ENCODE measurements around the gene GNAZ.
A peak's percentile ranks its signal among the peaks of the same experiment; 100 is the strongest.

Gene GNAZ

DNA sequence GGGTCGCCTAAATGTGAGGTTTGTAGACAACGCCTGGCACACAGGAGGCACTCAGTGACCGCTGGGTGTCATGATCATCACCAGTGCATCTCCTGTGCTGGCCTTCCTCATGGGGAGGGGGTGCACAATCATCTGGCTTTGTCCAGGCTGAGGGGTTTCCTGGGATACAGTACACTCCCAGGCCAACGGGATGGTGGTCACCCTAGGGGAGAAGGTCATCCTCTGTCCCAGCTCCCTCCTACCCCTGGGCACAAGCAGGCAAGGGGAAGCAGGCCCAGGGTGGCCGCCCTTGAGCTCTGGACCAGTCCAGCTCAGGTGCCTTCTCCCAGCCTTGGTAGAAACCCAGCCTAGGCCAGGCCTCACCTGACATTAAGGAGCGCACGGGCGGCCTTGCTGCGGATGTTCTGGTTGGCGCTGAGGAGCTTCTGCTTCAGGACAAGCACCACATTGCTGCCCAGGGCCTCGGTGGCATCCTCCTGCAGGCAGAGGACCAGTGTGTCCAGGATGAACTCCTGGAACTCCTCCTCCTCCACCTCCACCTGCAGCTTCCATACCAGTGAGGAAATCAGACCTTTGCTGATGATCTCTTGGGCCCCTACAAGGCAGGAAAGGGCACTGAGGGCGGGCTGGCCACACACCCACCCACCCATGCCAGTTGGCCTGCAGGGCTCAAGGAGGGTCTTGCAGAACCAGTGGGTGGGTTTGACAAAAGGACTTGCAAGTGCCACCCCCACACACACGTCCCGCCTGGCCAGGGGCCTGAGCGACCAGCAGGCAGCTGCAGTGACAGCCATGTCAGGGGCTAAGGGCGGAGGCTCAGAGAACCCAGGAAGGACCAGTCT is 6.6 kb upstream of the GNAZ start:
- DNase-seq (ENCODE audit: low read depth in 2 of 2, low spot score in 1 of 2) = no peak

DNA sequence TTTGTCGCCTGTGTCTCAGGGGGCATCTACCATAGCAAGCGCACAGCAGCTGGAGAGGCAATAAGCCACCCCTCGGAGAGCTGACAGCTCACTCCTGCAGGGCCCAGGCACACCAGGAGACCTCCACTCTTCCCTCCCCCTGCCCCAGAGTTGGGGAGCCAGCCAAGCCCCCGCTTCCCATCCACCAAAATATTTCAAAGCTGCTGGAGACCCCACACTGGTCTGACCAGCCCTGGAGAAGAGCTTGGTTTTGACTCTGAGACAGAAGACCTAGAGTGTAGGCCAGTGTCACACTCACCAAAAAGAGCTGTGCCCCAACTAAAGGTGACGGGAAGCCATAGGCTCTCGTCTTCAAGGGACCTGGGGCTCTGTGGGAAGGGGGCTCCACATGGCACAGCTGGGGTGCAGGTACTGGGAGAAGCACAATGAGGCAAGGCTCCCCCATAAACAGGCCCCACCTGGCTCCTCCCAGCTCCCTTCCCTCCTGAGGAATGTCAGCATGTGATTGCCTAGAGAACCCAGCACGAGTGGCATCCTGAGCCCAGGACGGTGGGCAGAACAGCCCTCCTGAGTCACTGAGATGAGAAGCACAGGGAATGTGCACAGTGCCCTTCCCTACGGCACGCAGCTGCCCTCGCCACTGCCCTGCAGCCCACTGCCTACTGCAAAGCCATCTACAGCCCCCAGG is 5.8 kb upstream of the GNAZ start:
- no peak for DNase-seq (ENCODE audit: low read depth in 2 of 2, low spot score in 1 of 2)

DNA sequence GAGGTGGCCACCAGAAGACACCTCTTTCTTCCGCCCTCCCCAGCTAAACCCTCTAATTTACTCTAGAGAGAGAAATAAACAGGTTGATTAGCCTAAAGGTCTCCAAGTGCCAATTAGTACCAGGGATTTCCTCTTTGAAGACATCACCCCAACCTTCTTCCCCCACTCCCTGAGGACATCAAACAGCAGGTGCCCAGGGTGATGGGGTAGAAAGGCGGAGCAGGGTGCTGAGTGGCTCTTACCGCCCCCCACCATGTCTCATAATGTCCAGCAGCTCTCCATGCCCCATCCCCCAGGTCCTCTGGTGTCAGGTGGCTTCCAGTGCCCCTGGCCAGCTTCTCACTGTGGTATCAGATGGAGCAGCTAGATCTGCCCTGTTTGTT is 5.3 kb upstream of the GNAZ start:
- DNase-seq (ENCODE audit: low read depth in 2 of 2, low spot score in 1 of 2) = no peak

DNA sequence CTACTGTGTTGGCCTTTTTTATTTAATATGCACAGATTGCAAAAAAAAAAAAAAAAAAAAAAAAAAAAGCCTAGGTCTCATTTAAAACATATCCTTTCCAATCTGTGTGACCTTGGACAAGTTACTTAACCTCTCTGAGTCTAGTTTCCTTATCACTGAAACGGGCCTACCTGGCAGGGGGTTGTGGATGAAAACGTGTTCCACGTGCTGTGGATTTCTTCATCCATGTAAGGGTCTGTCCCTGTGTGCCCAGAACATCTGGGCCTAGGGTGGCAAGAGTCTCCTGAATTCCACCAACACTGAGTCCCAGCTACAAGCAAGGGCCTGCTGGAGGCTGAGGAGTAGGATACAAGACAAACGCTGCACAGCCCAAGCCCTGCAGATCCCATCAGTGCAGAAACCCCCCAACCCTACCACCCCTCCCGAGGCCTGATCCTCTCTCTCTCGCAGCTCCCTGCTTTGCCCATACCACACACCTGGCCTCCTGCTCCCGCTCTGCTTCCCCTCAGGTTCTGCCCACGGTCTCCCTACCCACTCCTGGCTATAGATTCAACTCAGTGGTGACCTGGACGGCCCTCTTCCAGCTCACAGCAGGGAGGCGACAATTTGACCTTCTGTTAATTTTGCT is 4.7 kb upstream of the GNAZ start:
- no peak for DNase-seq (ENCODE audit: low read depth in 2 of 2, low spot score in 1 of 2)

DNA sequence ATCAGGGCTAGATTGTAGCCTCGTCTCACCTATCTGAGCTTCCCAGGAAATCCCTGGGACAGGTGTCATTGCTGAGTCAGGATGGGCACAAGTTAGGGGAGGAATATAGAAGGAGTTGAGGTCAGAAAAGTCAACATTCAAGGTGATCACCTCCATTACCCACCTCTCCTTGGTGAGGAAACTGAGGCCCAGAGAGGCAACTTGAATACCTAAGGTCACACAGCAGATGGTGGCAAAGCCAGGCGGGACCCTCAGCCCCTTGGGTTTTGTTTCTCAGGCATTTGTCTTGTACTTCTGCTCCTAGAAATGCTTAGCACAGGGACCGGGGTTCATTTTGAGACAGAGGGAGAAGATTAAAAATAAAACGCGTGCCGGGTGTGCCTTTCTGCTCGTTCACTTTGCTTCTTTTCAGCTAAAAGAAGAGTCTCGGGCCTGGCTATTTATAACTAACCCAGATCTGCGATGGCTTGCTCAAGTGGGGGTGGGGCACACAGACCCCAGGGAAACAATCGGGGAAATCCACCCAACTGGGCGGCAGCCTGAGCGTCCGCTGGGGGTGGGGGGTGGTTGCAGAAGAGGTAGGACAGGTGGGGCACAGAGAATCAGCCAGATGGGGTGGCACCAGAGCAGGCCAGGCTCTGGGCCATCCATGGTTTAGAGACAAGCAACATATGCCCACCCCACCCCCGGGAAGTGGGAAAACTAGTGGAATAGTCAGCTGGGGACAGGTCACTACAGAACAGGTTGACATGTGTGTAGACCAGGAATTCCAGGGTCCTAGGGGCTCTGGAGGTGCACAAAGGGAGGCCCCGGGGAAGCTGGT is 3.9 kb upstream of the GNAZ start:
- no peak for DNase-seq (ENCODE audit: low read depth in 2 of 2, low spot score in 1 of 2)

DNA sequence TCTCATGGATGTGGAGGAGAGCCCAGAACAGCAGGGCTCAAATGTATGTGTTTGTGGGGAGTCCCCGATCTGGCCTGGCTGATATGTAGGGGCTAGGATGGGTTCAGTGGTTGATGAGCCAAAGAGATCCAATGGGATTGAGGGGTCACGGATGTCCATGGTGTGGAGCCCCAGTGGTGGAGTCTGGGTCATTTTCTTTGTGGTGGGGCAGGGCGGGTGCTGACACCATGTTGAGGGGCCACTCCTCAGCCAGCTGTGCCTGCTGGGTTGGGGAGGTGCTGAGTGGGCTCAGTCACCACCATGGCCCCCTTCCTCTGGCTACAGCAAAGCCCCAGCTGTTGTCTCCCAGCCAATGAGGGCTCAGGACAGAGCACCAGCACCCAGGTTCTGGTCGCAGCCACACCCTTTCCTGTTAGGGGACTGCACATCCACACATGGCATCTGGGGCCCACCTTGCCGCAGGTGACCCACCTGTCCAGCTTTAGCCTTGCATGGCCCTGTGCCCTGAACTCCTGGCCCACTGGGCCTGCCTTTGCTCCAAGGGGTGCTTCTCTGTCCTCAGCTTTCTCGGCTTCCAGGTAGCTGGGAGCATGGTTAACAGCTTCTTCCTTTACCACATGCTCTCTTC is 3.2 kb upstream of the GNAZ start:
- DNase-seq (ENCODE audit: low read depth in 2 of 2, low spot score in 1 of 2) = no peak

DNA sequence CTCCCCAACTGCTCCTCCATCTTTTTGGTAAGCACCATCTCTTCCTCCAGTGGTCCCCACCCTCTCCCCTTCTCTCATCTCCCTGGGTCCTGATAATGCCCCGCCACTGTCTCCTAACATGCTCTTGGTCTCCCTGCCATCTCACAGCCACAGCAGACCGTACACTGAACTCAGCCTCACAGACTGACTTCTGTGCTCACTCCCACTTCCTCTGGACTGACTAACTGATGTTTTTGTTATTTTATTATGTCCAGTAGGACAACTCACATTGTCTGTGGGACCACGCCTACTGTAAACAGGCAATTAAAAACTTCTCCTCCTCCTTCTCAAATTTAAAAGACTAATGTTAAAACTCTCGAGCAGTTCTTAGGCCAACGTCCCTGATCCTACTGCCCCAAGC is 2.6 kb upstream of the GNAZ start:
- DNase-seq (ENCODE audit: low read depth in 2 of 2, low spot score in 1 of 2) = no peak

DNA sequence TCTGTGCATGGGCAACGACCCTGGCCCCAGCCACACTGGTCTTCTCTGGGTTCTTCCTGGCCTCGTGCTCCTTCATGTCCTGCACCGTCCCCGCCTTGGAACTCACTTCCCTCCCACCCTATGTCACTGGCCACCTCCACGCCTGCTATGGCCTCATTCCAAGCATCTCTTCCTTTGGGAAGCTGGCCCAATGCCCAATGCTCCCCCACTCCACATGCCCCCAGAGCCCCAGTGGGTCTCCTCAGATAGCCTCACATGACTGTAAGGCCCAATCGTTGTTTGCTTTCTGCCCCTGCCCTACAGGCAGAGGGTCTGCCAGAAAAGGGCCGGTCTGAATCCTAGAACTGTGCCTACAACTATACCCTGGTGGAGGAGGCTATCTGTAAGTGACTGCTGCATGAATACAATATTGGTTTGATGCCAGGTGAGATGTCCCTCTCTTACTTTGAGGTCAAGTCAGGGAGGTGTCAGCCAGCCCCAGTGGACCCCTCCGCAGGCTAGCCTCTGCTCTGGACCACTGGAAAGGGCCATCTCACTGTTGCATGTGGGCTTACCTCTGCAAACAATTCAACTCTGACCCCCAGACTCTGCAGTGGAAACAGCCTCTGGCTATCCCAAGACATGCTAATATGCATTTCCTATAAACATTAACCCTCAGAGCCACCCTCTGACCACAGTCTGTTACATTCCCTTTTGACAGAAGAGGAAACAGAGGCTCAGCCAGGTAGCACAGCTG is 2.1 kb upstream of the GNAZ start:
- DNase-seq (ENCODE audit: low read depth in 2 of 2, low spot score in 1 of 2) = no peak

DNA sequence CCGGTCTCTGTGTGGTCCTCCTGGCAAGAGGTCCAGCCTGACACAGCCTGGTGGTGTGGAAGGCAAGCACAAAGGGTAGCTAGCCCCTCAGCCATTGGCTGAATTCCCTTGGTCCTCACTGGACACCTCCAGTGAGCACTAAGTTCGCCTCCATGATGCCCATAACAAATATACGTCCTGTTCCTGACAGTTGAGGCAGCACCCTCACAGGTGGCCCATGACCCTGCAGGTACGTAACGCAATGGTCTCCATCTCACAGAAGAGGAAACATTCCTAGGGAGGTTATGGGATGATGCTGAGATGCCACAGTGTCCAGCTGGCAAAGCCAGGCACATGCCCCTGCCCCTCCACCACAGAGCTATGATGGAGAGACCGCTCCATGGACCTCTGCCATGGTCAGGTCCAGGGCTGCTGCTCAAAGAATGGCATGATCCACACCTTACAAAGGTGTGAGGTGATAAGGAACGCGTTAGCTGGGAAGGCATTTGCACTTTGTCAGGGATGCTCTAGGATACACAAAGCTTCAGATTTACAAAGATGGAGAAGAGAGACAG is 1.4 kb upstream of the GNAZ start:
- no peak for DNase-seq (ENCODE audit: low read depth in 2 of 2, low spot score in 1 of 2)

DNA sequence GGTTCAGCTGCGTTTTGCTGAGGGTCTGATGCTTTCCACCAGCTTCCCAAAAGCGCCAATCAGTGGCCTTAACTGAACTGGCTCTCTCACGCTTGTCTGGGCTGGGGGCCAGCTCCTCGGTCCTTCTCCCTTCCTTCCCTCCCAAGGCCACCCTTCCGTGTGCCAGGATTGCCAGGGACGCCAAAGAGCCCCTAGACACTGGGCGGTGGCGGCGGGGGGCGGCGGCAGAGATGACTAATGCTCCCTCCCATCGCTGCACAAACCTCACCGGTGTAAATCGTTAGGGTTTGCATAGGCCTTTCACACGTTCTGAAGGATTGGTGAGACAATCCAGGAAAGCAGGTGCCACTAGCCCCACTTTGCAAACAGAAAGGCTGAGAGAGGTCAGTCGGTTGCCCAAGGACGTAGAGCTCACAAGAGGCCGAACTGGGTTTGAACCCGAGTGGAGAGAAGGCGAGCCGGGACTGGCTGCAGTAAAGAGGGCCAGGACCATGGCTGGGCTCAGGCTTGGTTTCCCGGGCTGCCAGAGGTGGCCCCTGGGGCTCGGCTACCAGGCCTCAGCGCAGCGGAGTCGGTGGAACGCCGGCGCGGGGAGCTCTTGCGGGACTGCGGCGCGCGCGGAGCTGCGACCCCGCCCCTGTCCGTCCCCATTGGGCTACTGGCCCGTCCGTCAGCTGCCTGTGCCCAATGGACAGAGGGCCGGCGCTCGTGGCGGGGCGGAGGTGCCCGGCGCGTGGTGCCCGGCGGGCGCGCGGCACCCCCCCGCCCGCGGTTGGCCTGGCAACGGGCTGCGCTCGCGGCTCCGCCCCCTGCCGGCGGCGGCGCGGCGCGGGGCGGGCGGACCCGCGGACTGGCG is 589 bp upstream of the GNAZ start:
- DNase-seq (ENCODE audit: low read depth in 2 of 2, low spot score in 1 of 2) = peak; percentile 57 to 74

DNA sequence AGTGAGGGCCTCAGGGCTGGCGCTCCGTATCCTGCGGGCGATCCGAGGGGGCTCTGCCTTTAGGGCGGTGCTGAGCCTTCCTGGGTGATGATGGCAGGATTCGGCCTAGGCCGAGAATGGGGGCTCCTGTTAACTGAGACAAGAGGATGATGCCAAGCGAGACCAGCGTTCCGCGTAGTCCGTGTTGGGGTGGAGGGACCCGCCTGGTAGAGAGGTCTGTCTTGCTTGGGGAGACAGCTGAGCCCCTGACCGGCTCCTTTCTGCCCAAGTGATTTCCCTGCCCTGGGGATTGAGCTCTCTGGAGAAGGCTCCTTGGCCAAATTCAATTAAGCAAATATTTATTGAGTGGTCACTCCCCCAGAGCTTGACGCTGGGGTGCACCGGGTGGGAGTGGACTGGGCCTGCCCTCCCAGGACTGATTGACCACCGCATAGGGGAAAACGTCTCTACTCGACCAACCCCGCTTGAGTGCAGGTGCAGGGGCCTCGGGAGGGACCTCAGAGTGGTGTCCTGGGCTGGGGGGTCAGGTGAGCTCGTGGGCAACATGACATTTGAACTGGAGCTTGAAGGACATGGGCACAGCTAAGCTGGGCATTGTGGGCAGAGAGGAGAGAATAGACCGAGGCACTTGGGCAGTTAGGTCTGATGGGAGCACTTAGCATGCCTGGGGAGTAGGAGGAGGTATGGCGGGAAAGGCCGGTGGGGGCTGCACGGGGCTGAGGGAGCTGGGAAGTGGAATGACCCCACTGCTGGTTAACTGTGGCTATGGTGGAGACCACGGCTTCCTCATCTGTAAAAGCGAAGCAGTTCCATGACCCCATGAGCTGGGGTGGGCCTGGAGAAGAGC is 1.1 kb downstream of the GNAZ start:
- no peak for DNase-seq (ENCODE audit: low read depth in 2 of 2, low spot score in 1 of 2)

DNA sequence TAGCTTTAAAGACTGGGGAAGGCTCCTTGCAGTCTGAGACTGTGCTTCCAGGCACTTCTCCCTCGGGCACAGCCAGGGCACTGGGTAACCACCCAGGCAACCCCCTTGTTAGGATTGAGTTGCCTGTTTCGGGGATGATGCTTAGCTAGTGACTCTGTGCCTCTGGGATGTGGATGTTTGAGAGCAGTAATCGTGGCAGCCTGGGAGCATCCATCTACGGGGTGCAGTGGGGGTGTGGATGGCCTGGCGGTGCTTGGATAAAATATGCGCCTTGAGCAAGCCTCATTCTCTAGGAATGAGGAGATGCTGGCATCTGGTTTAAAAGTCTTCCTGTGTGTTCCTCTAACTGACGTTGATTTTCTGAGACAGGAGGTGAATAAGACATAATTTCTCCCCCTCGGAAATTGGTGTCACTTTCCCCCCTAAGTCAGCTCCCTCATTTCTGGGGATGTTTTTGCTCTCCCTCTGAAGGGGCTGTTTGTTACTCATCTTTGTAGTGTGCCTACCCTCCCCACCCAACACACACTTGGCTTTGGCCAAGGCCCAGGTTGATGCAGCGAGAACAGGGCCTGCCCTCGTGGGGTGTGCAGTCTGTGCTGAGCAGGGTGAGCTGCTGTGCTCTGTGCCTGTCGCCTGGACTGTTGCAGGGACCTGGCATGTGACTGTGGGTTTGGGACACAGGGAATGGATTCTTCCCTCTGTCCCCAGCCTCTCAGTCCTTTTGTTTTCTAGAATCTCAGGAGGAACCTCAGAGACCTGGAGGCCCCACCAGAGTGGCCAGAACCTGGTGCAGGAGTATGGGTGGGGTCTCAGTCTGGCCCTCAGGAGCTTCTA is 2.0 kb downstream of the GNAZ start:
- DNase-seq (ENCODE audit: low read depth in 2 of 2, low spot score in 1 of 2) = no peak

DNA sequence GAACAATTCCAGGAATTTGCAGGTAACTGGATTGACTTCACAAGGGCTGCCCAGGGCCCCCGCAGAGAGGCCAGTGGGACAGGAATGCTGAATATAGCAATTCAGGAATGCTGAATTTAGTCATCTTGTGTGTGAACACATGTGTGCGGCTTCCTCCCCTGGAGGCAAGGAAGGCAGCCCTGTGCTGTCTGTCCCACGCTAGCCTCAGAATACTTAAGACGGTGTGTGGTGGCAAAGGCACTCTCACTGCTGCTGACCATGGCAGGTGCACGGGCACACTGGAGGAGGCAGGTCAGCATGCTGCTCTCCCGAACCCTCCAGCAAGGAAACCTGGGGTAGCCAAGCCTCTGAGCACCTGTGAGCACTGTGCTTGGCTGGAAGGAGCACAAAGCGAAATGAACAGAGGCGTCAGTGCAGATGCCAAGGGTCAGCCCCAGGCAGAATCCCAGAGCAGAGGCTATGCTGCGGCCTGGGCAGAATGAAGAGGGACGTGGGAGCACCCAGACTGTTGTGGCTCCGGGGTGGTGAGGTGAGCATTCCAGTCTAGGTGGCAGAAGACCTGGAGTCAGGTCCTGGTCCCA is 2.7 kb downstream of the GNAZ start:
- no peak for DNase-seq (ENCODE audit: low read depth in 2 of 2, low spot score in 1 of 2)

DNA sequence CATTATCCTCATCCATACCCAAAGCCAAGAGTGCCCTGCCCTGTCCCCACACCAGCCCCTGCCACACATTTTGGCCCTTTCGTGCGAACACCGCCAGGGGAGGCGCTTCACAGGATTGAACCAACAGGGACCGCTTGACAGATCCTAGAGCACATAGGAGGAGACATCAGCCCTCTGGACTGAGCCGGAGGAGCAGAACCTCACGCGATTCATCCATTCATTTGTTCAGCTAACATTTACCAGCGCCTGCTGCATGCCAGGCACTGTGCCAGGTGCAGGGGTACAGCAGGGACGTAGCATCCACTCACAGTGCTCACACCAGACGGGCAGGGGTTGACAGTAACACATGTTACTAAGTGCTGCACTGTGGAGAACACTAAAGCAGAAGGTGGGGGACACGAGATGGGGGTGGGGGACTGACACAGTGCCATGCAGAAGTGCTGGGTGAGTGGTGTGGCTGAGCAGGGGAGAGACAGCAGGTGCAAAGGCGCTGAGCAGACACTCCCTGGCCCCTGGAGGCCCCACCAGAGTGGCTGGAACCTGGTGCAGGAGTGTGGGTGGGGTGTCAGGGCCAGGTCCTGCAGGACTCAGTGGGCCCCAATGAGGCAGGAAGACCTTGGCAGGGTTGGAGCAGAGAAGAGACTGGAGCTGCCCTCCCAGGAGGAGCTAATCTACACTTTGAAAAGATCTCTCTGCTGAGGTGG is 3.4 kb downstream of the GNAZ start:
- no peak for DNase-seq (ENCODE audit: low read depth in 2 of 2, low spot score in 1 of 2)

DNA sequence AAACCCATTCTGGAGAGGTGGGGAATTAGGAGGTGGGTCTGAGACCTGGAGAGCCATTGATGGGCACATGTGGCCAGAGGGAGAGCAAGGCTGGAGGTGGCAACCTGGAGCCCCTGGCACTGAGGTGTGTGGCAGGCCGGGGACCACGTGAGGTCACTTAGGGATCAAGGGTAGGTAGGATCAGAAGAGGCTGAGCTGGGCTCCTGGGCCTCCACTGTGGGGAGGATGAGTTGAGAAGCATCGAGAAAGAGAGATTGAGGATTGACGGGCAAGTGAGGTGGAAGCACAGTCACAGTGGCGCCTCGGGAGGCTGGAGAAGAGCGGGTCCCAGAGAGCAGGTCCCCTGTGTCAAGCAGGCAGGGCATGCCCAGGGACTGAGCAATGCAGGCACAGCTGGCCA is 4.1 kb downstream of the GNAZ start:
- no peak for DNase-seq (ENCODE audit: low read depth in 2 of 2, low spot score in 1 of 2)

DNA sequence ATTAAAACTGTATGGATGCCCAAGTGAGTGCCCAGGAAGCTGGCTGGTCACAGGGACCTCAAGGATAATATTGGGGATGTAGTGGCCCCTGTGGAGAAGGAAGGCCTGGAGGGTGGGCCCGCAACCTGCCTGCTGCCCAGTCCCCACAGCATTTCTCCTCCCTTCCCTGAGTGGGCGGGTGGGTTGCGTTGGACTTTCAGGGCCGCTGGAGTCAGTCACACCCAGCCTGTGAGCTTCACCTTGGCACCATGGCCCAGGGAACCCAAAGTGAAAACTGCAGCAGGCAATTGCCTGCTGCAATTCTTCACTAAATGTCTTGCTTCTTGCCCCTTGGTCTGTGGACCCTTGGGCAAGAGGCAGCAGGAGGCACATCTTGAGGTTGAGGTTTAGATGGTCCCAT is 4.7 kb downstream of the GNAZ start:
- DNase-seq (ENCODE audit: low read depth in 2 of 2, low spot score in 1 of 2) = no peak
